Measurements from ENCODE around the gene PLA2G2F.

DNA sequence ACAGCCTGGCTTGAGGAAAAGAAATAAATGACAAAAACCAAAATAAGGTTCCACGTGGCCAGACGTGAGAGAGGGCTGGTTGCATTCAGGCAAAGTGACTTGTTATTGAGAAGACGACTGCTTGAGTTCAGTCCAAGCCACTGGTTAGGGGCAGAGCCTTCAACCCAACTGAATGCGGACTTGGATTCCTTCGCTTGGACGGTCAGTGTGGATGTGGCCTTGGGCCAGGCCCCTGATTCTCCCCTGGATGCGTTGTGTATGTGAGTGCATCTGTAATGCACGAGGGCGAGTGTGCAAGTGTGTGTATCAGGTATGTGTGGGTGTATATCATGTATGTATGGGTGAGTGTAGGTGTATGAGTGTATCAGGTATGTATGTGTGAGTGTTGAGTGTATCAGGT lies 1.9 kb downstream of the PLA2G2F start:
- no peak for TF ChIP-seq POLR2A (IDR thresholded peaks at IDR 0.05)
- TF ChIP-seq, protein P1, sequence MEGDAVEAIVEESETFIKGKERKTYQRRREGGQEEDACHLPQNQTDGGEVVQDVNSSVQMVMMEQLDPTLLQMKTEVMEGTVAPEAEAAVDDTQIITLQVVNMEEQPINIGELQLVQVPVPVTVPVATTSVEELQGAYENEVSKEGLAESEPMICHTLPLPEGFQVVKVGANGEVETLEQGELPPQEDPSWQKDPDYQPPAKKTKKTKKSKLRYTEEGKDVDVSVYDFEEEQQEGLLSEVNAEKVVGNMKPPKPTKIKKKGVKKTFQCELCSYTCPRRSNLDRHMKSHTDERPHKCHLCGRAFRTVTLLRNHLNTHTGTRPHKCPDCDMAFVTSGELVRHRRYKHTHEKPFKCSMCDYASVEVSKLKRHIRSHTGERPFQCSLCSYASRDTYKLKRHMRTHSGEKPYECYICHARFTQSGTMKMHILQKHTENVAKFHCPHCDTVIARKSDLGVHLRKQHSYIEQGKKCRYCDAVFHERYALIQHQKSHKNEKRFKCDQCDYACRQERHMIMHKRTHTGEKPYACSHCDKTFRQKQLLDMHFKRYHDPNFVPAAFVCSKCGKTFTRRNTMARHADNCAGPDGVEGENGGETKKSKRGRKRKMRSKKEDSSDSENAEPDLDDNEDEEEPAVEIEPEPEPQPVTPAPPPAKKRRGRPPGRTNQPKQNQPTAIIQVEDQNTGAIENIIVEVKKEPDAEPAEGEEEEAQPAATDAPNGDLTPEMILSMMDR (IDR thresholded peaks at IDR 0.05) = no peak

All from testis (tissue), 2 donors.